Glutamatergic neuron (in vitro differentiated cells): Measurements from ENCODE around the gene MRPL23. TPM values are rescaled to one million over a fixed set of nuclear protein-coding genes. Genes with fewer than 3 reads are reported as not detected.
"Not testable (repeated sequence)": the region's sequence is repeated elsewhere in the genome, so short reads cannot be mapped to it uniquely, and the experiment has no call there.

Experiments used
- DNase-seq: peaks from one replicate; pipeline ENCODE4 v3.0.0; 2022
- H3K27ac Mint-ChIP-seq: one replicate; pipeline ENCODE4 v1.8.0; 2020; ENCODE audit warnings: mild to moderate bottlenecking, mixed read lengths, inconsistent platforms; ENCODE audit not compliant: unreplicated experiment
- H3K27me3 Mint-ChIP-seq: one replicate; pipeline ENCODE4 v1.8.0; 2020; ENCODE audit warnings: mild to moderate bottlenecking, moderate library complexity, mixed read lengths, inconsistent platforms; ENCODE audit not compliant: unreplicated experiment
- H3K36me3 Mint-ChIP-seq: one replicate; pipeline ENCODE4 v1.8.0; 2020; ENCODE audit warnings: mild to moderate bottlenecking, mixed read lengths, inconsistent platforms; ENCODE audit not compliant: unreplicated experiment
- H3K4me1 Mint-ChIP-seq: one replicate; pipeline ENCODE4 v1.8.0; 2020; ENCODE audit warnings: mild to moderate bottlenecking, low read depth, mixed read lengths, inconsistent platforms; ENCODE audit not compliant: unreplicated experiment
- H3K4me3 Mint-ChIP-seq: one replicate; pipeline ENCODE4 v1.8.0; 2020; ENCODE audit warnings: mild to moderate bottlenecking, mixed read lengths, inconsistent platforms; ENCODE audit not compliant: unreplicated experiment
- H3K9me3 Mint-ChIP-seq: one replicate; pipeline ENCODE4 v1.8.0; 2020; ENCODE audit warnings: mild to moderate bottlenecking, moderate library complexity, mixed read lengths, inconsistent platforms; ENCODE audit not compliant: unreplicated experiment
- total RNA-seq: library from RNA; stranded (reverse); fragmentation: NEBNext Ultra II Directional; extraction: Animal tissue kit (Norgen Biotek cat#: 25700); gene quantifications from one replicate; pipeline ENCODE4 v1.2.1, GENCODE V29; 2021; ENCODE audit not compliant: unreplicated experiment
- TF ChIP-seq, protein P1 (sequence below): fragments of 200-600 bp; sonication (generic); IDR thresholded peaks from one replicate; pipeline ENCODE4 v1.5.0; 2021; ENCODE audit not compliant: partially characterized antibody, unreplicated experiment

MRPL23 gene
- total RNA-seq, 1 donor from 2014 or later = 27.6 TPM

DNA sequence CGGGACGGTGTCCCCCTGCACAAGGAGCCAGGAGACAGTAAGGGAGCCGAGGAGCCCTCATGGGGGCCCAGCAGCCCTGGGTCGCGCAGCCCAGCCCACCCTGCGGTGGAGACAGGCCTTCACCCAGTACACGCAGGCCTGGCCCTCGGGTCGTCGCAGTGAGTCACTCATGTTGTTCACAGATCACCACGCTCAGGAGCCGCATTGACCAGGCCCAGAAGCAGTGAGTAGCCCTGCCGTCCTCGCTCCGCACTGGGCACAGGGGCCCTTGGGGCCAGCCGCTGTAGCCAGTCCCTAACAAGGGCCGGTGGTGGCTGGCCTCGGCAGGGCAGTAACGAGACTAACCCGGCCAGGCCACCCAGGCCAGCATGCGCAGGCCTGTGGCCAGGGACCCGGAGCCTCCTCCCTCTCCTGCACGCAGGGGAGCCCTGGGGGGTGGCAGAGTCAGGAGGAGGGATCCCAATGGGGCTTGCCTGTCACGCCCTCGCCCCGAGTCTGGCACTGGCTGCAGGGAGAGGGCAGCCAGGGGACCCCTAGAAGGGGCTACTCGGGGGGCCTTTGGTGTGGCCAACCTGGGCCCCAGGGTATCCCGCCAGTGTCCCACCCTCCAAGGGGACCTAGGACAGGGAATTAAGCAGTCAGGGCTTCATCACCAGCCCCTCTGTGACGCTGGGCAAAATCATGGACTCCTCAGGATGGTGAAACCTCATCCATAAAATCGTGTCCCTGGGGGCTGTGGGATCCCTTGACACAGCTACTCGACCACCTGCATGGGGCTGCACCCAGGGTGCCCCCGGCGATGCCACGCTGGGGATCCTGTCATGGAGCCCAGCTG is 10.1 kb upstream of the MRPL23 start:
- peaks cover 6% of the 10 kb centered on the region for H3K27me3 Mint-ChIP-seq
- peaks cover 8% of the 10 kb centered on the region for H3K9me3 Mint-ChIP-seq
- H3K4me3 Mint-ChIP-seq = no peak overlapping the region
- TF ChIP-seq, protein P1, sequence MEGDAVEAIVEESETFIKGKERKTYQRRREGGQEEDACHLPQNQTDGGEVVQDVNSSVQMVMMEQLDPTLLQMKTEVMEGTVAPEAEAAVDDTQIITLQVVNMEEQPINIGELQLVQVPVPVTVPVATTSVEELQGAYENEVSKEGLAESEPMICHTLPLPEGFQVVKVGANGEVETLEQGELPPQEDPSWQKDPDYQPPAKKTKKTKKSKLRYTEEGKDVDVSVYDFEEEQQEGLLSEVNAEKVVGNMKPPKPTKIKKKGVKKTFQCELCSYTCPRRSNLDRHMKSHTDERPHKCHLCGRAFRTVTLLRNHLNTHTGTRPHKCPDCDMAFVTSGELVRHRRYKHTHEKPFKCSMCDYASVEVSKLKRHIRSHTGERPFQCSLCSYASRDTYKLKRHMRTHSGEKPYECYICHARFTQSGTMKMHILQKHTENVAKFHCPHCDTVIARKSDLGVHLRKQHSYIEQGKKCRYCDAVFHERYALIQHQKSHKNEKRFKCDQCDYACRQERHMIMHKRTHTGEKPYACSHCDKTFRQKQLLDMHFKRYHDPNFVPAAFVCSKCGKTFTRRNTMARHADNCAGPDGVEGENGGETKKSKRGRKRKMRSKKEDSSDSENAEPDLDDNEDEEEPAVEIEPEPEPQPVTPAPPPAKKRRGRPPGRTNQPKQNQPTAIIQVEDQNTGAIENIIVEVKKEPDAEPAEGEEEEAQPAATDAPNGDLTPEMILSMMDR = no peak
- no peaks in the 10 kb centered on the region for H3K36me3 Mint-ChIP-seq
- H3K27ac Mint-ChIP-seq = no peak overlapping the region
- peaks cover 2% of the 10 kb centered on the region for H3K4me1 Mint-ChIP-seq
- DNase-seq = peak; percentile 25

GRCh38 chr11:1937616-1938342 is 9.4 kb upstream of the MRPL23 start:
- Mint-ChIP-seq H3K27ac (no peak overlapping the region), H3K36me3 (no peaks in the 10 kb centered on the region), H3K4me1 (peaks cover 4% of the 10 kb centered on the region), H3K27me3 (peaks cover 6% of the 10 kb centered on the region), H3K9me3 (peaks cover 8% of the 10 kb centered on the region), H3K4me3 (no peak overlapping the region)
- TF ChIP-seq, protein P1 = no peak
- DNase-seq = peak; percentile 15

- TF ChIP-seq, protein P1 = no peak
- H3K27me3 Mint-ChIP-seq = peaks cover 6% of the 10 kb centered on the region
- DNase-seq = peak; percentile 22
- peaks cover 5% of the 10 kb centered on the region for H3K4me1 Mint-ChIP-seq
- no peaks in the 10 kb centered on the region for H3K36me3 Mint-ChIP-seq
- no peak overlapping the region for H3K27ac Mint-ChIP-seq
- H3K4me3 Mint-ChIP-seq = no peak overlapping the region
- peaks cover 10% of the 10 kb centered on the region for H3K9me3 Mint-ChIP-seq
Observed at GRCh38 chr11:1938343-1939005, 8.7 kb upstream of the MRPL23 start.

DNA sequence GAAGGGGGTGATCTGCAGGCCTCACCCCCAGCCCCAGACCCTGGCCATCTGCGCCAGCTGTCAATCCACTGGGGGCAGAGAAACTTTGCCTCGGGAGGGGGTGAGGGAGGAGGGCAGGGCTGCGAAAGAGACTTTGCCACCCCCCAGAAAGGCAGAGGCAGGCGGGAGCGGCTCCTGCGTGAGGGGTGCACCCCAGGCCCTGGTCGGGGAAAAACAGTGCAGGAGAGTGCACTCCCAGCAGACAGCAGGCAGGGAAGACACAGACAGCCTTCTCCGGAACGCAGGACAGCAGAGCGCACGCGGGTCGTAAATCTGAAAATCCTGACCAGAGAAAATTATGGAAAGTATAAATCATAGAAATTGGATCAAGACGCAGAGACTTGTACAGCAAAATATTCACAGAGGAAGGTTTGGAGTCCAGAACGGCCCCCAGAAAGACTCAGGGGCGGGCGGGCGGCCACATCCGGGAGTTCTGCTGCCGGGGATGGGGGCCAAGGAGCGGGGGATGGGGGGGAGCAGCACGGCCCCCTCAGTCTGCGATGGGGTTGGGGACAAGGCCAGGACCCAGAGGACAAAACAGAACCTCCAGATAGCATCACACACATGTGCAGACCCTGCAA is 8.0 kb upstream of the MRPL23 start:
- H3K27me3 Mint-ChIP-seq = peaks cover 6% of the 10 kb centered on the region
- H3K36me3 Mint-ChIP-seq = no peaks in the 10 kb centered on the region
- peaks cover 10% of the 10 kb centered on the region for H3K9me3 Mint-ChIP-seq
- no peak overlapping the region for H3K4me3 Mint-ChIP-seq
- H3K27ac Mint-ChIP-seq = no peak overlapping the region
- TF ChIP-seq, protein P1 = no peak
- DNase-seq = peak; percentile 22
- peaks cover 5% of the 10 kb centered on the region for H3K4me1 Mint-ChIP-seq

GRCh38 chr11:1939788-1940187 is 7.3 kb upstream of the MRPL23 start:
- H3K4me3 Mint-ChIP-seq, H3K27me3 Mint-ChIP-seq, H3K9me3 Mint-ChIP-seq, H3K4me1 Mint-ChIP-seq, H3K36me3 Mint-ChIP-seq: not testable (repeated sequence)
- peak; percentile 4 for DNase-seq
- H3K27ac Mint-ChIP-seq = peak overlapping the region; percentile 22
